GM23338 (cell line): Measurements from ENCODE around the gene DDIT3. TPM values are rescaled to one million over a fixed set of nuclear protein-coding genes. Genes with fewer than 3 reads are reported as not detected.

ENCODE experiments used
- ATAC-seq: fragments of 200-7000 bp; cut with Tn5 transposase; 3 replicates; pipeline ENCODE4 v1.9.1; 2020
- DNase-seq: peaks from one replicate; pipeline ENCODE4 v3.0.0-alpha.2; 2015; ENCODE audit warnings: low spot score
- H2AFZ ChIP-seq: fragments of 200-600 bp; sonication (generic); 2 replicates; pipeline ENCODE4 v1.8.0; 2016; ENCODE audit warnings: antibody characterized with exemption, mild to moderate bottlenecking, moderate library complexity
- H3F3A ChIP-seq: fragments of 200-600 bp; sonication (generic); replicated peaks from 2 replicates; pipeline ENCODE4 v1.8.0; 2017; ENCODE audit warnings: antibody characterized with exemption, mixed run types, low read depth
- H3K27ac ChIP-seq: fragments of 200-600 bp; sonication (generic); 2 replicates; pipeline ENCODE4 v1.6.1; 2016; ENCODE audit warnings: low read depth
- H3K27me3 ChIP-seq: fragments of 200-600 bp; sonication (generic); 2 replicates; pipeline ENCODE4 v1.8.0; 2016; ENCODE audit warnings: mild to moderate bottlenecking, mixed run types, moderate library complexity; ENCODE audit not compliant: insufficient read depth
- H3K36me3 ChIP-seq: fragments of 200-600 bp; sonication (generic); 2 replicates; pipeline ENCODE4 v1.8.0; 2016; ENCODE audit warnings: mild to moderate bottlenecking; ENCODE audit not compliant: insufficient read depth
- H3K4me1 ChIP-seq: fragments of 200-600 bp; sonication (generic); 2 replicates; pipeline ENCODE4 v1.8.0; 2016; ENCODE audit warnings: mild to moderate bottlenecking, moderate library complexity; ENCODE audit not compliant: insufficient read depth
- H3K4me2 ChIP-seq: fragments of 200-600 bp; sonication (generic); 2 replicates; pipeline ENCODE4 v1.7.1; 2017; ENCODE audit warnings: mixed run types
- H3K4me3 ChIP-seq: fragments of 200-600 bp; sonication (generic); 2 replicates; pipeline ENCODE4 v1.6.1; 2016; ENCODE audit warnings: mixed run types
- H3K79me2 ChIP-seq: fragments of 200-600 bp; sonication (generic); replicated peaks from 2 replicates; pipeline ENCODE4 v1.8.0; 2017; ENCODE audit warnings: mild to moderate bottlenecking; ENCODE audit not compliant: insufficient read depth
- H3K9me2 ChIP-seq: fragments of 200-600 bp; sonication (generic); 2 replicates; pipeline ENCODE4 v1.8.0; 2017; ENCODE audit not compliant: insufficient read depth
- H4K20me1 ChIP-seq: fragments of 200-600 bp; sonication (generic); replicated peaks from 2 replicates; pipeline ENCODE4 v1.8.0; 2017; ENCODE audit warnings: mild to moderate bottlenecking; ENCODE audit not compliant: insufficient read depth
- H3K27ac Mint-ChIP-seq: 2 replicates; pipeline ENCODE4 v1.8.0; 2020; ENCODE audit warnings: inconsistent platforms, mild to moderate bottlenecking, moderate library complexity, mixed read lengths
- H3K27me3 Mint-ChIP-seq: 3 replicates; pipeline ENCODE4 v1.8.0; 2022; ENCODE audit warnings: low read depth, mild to moderate bottlenecking, moderate library complexity, mixed read lengths, inconsistent platforms; ENCODE audit not compliant: insufficient read depth, poor library complexity
- H3K36me3 Mint-ChIP-seq: 3 replicates; pipeline ENCODE4 v1.8.0; 2021; ENCODE audit warnings: low read depth, mild to moderate bottlenecking, inconsistent platforms, moderate library complexity, mixed read lengths
- H3K4me1 Mint-ChIP-seq: 3 replicates; pipeline ENCODE4 v1.8.0; 2020; ENCODE audit warnings: mild to moderate bottlenecking, inconsistent platforms, mixed read lengths
- H3K4me3 Mint-ChIP-seq: 3 replicates; pipeline ENCODE4 v1.8.0; 2021; ENCODE audit warnings: moderate library complexity, mild to moderate bottlenecking, inconsistent platforms, mixed read lengths
- H3K9me3 Mint-ChIP-seq: 3 replicates; pipeline ENCODE4 v1.8.0; 2020; ENCODE audit warnings: moderate library complexity, mild to moderate bottlenecking, inconsistent platforms, mixed read lengths
- CREB1 ChIP-seq: fragments of 250-450 bp; sonication (Bioruptor Pico); IDR thresholded peaks from 2 replicates; pipeline ENCODE4 v1.5.0; 2020; ENCODE audit warnings: low read depth, mild to moderate bottlenecking, moderate library complexity
- ETS1 ChIP-seq: IDR thresholded peaks from 2 replicates; pipeline ENCODE4 v1.6.1; 2016; ENCODE audit warnings: antibody characterized with exemption
- EZH2phosphoT487 ChIP-seq: fragments of 200-600 bp; sonication (generic); IDR thresholded peaks from one replicate; pipeline ENCODE4 v1.8.1; 2018; ENCODE audit warnings: antibody characterized with exemption; ENCODE audit not compliant: unreplicated experiment
- NANOG ChIP-seq: IDR thresholded peaks from 2 replicates; pipeline ENCODE4 v1.6.1; 2016; ENCODE audit warnings: antibody characterized with exemption, borderline replicate concordance
- STAT1 ChIP-seq: IDR thresholded peaks from one replicate; pipeline ENCODE4 v1.6.1; 2016; ENCODE audit warnings: antibody characterized with exemption; ENCODE audit not compliant: unreplicated experiment
- ZNF114 ChIP-seq: fragments of 250-450 bp; sonication (Bioruptor Pico); IDR thresholded peaks from 2 replicates; pipeline ENCODE4 v1.5.0; 2020; ENCODE audit warnings: mild to moderate bottlenecking, moderate library complexity
- polyA plus RNA-seq: library from polyadenylated mRNA; unstranded; fragments of >200 nt; fragmentation: Nextera tagmentation; extraction: Ambion mirVana; gene quantifications from 2 replicates; pipeline ENCODE4 v1.2.1, GENCODE V29; 2016
- total RNA-seq: library from RNA; depleted of rRNA; stranded (reverse); fragments of >200 nt; shearing (Covaris generic); gene quantifications from 2 replicates; pipeline ENCODE4 v1.2.3, GENCODE V29; 2014
- TF ChIP-seq, protein P1 (sequence below): IDR thresholded peaks from one replicate; pipeline ENCODE4 v1.6.1; 2018; ENCODE audit warnings: antibody characterized with exemption; ENCODE audit not compliant: unreplicated experiment
- TF ChIP-seq, protein P2 (sequence below): fragments of 250-450 bp; sonication (Bioruptor Pico); IDR thresholded peaks from 2 replicates; pipeline ENCODE4 v1.5.0; 2020; ENCODE audit warnings: mild to moderate bottlenecking, moderate library complexity

DDIT3 gene
- total and polyA plus RNA-seq, 2 experiments from 2014 or later = 3.9 to 12.5 TPM

GRCh38 chr12:57511588-57512325, 8.6 kb downstream of the DDIT3 start:
- DNase-seq (no peak), ATAC-seq (no peak)
- H2AFZ ChIP-seq = no peak overlapping the region
- Mint-ChIP-seq H3K9me3 (peaks cover 2% of the 10 kb centered on the region; the same call in 2 of the 3 replicates), H3K27ac (no peak overlapping the region), H3K36me3 (peaks cover 86% of the 10 kb centered on the region), H3K4me1 (peaks cover under 1% of the 10 kb centered on the region; the same call in 2 of the 3 replicates), H3K4me3 (no peak overlapping the region; the same call in 2 of the 3 replicates), H3K27me3 (peaks cover 23% of the 10 kb centered on the region)
- H3K9me2 ChIP-seq = no peaks in the 10 kb centered on the region
- H3K4me1 ChIP-seq = no peaks in the 10 kb centered on the region
- no peak overlapping the region for H3K4me2 ChIP-seq
- H3K27me3 ChIP-seq = no peaks in the 10 kb centered on the region
- H4K20me1 ChIP-seq = peaks cover 29% of the 10 kb centered on the region
- H3K36me3 ChIP-seq = peaks cover 83% of the 10 kb centered on the region
- H3K79me2 ChIP-seq = peaks cover 14% of the 10 kb centered on the region; the same call in 1 of the 2 replicates
- TF ChIP-seq, protein P1, sequence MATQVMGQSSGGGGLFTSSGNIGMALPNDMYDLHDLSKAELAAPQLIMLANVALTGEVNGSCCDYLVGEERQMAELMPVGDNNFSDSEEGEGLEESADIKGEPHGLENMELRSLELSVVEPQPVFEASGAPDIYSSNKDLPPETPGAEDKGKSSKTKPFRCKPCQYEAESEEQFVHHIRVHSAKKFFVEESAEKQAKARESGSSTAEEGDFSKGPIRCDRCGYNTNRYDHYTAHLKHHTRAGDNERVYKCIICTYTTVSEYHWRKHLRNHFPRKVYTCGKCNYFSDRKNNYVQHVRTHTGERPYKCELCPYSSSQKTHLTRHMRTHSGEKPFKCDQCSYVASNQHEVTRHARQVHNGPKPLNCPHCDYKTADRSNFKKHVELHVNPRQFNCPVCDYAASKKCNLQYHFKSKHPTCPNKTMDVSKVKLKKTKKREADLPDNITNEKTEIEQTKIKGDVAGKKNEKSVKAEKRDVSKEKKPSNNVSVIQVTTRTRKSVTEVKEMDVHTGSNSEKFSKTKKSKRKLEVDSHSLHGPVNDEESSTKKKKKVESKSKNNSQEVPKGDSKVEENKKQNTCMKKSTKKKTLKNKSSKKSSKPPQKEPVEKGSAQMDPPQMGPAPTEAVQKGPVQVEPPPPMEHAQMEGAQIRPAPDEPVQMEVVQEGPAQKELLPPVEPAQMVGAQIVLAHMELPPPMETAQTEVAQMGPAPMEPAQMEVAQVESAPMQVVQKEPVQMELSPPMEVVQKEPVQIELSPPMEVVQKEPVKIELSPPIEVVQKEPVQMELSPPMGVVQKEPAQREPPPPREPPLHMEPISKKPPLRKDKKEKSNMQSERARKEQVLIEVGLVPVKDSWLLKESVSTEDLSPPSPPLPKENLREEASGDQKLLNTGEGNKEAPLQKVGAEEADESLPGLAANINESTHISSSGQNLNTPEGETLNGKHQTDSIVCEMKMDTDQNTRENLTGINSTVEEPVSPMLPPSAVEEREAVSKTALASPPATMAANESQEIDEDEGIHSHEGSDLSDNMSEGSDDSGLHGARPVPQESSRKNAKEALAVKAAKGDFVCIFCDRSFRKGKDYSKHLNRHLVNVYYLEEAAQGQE = no peak
- TF ChIP-seq ETS1 = no peak
- no peak for TF ChIP-seq NANOG
- TF ChIP-seq CREB1 (CRISPR knock-in tag) = no peak
- no peak for TF ChIP-seq ZNF114
- no peak for TF ChIP-seq STAT1
- TF ChIP-seq, protein P2, sequence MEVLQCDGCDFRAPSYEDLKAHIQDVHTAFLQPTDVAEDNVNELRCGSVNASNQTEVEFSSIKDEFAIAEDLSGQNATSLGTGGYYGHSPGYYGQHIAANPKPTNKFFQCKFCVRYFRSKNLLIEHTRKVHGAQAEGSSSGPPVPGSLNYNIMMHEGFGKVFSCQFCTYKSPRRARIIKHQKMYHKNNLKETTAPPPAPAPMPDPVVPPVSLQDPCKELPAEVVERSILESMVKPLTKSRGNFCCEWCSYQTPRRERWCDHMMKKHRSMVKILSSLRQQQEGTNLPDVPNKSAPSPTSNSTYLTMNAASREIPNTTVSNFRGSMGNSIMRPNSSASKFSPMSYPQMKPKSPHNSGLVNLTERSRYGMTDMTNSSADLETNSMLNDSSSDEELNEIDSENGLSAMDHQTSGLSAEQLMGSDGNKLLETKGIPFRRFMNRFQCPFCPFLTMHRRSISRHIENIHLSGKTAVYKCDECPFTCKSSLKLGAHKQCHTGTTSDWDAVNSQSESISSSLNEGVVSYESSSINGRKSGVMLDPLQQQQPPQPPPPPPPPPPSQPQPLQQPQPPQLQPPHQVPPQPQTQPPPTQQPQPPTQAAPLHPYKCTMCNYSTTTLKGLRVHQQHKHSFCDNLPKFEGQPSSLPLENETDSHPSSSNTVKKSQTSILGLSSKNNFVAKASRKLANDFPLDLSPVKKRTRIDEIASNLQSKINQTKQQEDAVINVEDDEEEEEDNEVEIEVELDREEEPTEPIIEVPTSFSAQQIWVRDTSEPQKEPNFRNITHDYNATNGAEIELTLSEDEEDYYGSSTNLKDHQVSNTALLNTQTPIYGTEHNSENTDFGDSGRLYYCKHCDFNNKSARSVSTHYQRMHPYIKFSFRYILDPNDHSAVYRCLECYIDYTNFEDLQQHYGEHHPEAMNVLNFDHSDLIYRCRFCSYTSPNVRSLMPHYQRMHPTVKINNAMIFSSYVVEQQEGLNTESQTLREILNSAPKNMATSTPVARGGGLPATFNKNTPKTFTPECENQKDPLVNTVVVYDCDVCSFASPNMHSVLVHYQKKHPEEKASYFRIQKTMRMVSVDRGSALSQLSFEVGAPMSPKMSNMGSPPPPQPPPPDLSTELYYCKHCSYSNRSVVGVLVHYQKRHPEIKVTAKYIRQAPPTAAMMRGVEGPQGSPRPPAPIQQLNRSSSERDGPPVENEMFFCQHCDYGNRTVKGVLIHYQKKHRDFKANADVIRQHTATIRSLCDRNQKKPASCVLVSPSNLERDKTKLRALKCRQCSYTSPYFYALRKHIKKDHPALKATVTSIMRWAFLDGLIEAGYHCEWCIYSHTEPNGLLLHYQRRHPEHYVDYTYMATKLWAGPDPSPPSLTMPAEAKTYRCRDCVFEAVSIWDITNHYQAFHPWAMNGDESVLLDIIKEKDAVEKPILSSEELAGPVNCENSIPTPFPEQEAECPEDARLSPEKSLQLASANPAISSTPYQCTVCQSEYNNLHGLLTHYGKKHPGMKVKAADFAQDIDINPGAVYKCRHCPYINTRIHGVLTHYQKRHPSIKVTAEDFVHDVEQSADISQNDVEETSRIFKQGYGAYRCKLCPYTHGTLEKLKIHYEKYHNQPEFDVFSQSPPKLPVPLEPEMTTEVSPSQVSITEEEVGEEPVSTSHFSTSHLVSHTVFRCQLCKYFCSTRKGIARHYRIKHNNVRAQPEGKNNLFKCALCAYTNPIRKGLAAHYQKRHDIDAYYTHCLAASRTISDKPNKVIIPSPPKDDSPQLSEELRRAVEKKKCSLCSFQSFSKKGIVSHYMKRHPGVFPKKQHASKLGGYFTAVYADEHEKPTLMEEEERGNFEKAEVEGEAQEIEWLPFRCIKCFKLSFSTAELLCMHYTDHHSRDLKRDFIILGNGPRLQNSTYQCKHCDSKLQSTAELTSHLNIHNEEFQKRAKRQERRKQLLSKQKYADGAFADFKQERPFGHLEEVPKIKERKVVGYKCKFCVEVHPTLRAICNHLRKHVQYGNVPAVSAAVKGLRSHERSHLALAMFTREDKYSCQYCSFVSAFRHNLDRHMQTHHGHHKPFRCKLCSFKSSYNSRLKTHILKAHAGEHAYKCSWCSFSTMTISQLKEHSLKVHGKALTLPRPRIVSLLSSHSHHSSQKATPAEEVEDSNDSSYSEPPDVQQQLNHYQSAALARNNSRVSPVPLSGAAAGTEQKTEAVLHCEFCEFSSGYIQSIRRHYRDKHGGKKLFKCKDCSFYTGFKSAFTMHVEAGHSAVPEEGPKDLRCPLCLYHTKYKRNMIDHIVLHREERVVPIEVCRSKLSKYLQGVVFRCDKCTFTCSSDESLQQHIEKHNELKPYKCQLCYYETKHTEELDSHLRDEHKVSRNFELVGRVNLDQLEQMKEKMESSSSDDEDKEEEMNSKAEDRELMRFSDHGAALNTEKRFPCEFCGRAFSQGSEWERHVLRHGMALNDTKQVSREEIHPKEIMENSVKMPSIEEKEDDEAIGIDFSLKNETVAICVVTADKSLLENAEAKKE (CRISPR knock-in tag) = no peak
- no peak for TF ChIP-seq EZH2phosphoT487
- peaks cover 48% of the 10 kb centered on the region for H3F3A ChIP-seq
- H3K4me3 ChIP-seq = no peak overlapping the region
- H3K27ac ChIP-seq = no peak overlapping the region
